Measurements from ENCODE around the gene RABGAP1L.

GRCh38 chr1:175013445-175013844, 854.1 kb downstream of the RABGAP1L start:
- no peak for TF ChIP-seq CTCF (IDR thresholded peaks at IDR 0.05; ENCODE audit: low read depth, low read length, missing input control)
- no peak for TF ChIP-seq REST (IDR thresholded peaks at IDR 0.05)

Data from liver (tissue), 2 donors.